Cardiac muscle cell (in vitro differentiated cells and primary cell): Measurements from ENCODE around the gene MMP24. TPM values are rescaled to one million over a fixed set of nuclear protein-coding genes. Genes with fewer than 3 reads are reported as not detected.
"Not testable (repeated sequence)": the region's sequence is repeated elsewhere in the genome, so short reads cannot be mapped to it uniquely, and the experiment has no call there.

Experiments
- DNase-seq, 2 donors: peaks; one replicate each; pipeline versions ENCODE4 v3.0.0 to v3.0.0-alpha.2; 2010 to 2017; ENCODE audit warnings: low read depth in 1 of 2, low spot score in 1 of 2
- H3K27ac ChIP-seq: fragments of 200-600 bp; sonication (generic); 2 replicates; pipeline ENCODE4 v1.5.1; 2016
- H3K27me3 ChIP-seq: fragments of 200-600 bp; sonication (generic); 2 replicates; pipeline ENCODE4 v1.6.0; 2016; ENCODE audit warnings: control low read depth
- H3K36me3 ChIP-seq: fragments of 200-600 bp; sonication (generic); 2 replicates; pipeline ENCODE4 v1.5.1; 2016; ENCODE audit warnings: control low read depth
- H3K4me1 ChIP-seq: fragments of 200-600 bp; sonication (generic); 2 replicates; pipeline ENCODE4 v1.8.1; 2017; ENCODE audit warnings: low read depth, mild to moderate bottlenecking, mixed run types
- H3K4me3 ChIP-seq: fragments of 200-600 bp; sonication (generic); 2 replicates; pipeline ENCODE4 v1.5.1; 2016; ENCODE audit warnings: mild to moderate bottlenecking
- H3K9me3 ChIP-seq: fragments of 200-600 bp; sonication (generic); 2 replicates; pipeline ENCODE4 v1.5.1; 2017; ENCODE audit warnings: low read depth, mild to moderate bottlenecking, control low read depth
- polyA plus RNA-seq: library from polyadenylated mRNA; unstranded; fragments of >200 nt; fragmentation: Nextera tagmentation; extraction: Ambion mirVana; gene quantifications from 2 replicates; pipeline ENCODE4 v1.2.1, GENCODE V29; 2016
- total RNA-seq: library from RNA; depleted of rRNA; stranded (reverse); fragments of >200 nt; gene quantifications from 2 replicates; pipeline ENCODE4 v1.2.3, GENCODE V29; 2016
- TF ChIP-seq, protein P1 (sequence below): IDR thresholded peaks from 2 replicates; pipeline ENCODE4 v1.5.1; 2012; ENCODE audit warnings: low read depth, mild to moderate bottlenecking, low read length

The MMP24 gene
- total and polyA plus RNA-seq, 2 experiments from 2014 or later = 5.9 to 8.9 TPM

DNA sequence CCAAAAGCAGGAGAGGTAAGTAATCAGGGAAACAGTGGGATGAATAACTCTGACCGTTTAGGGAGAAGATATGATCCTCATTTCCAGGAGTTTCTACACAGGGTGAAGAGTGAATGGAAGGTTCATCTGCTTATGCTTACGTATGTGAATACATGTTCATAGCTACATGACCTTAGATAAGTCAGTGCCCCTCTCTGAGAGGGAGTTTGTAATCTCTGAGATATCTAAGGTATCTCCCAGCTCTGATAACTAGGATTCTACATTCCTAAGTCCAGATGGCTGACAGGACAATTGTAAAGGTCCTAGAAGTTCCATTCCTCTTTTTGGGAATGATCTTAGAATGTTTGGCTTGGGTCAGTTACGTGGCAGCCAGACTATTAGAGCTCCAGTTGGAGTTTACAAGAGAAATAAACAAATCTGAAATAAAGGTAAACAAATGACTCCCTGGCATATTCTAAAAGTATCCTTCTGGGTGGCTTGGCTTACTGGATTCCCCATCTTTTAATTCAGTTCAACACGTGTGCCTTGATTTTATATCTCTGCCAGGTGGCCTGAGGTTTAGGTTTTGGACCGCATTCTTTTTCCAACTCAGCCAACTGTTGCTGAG, 38.8 kb upstream of the MMP24 start:
- no peak for DNase-seq
- H3K36me3 ChIP-seq = no peaks in the 10 kb centered on the region
- peak overlapping the region; percentile 29 for H3K27ac ChIP-seq
- H3K9me3 ChIP-seq = no peaks in the 10 kb centered on the region
- H3K27me3 ChIP-seq = no peaks in the 10 kb centered on the region
- TF ChIP-seq, protein P1, sequence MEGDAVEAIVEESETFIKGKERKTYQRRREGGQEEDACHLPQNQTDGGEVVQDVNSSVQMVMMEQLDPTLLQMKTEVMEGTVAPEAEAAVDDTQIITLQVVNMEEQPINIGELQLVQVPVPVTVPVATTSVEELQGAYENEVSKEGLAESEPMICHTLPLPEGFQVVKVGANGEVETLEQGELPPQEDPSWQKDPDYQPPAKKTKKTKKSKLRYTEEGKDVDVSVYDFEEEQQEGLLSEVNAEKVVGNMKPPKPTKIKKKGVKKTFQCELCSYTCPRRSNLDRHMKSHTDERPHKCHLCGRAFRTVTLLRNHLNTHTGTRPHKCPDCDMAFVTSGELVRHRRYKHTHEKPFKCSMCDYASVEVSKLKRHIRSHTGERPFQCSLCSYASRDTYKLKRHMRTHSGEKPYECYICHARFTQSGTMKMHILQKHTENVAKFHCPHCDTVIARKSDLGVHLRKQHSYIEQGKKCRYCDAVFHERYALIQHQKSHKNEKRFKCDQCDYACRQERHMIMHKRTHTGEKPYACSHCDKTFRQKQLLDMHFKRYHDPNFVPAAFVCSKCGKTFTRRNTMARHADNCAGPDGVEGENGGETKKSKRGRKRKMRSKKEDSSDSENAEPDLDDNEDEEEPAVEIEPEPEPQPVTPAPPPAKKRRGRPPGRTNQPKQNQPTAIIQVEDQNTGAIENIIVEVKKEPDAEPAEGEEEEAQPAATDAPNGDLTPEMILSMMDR = no peak
- H3K4me1 ChIP-seq = peaks cover 24% of the 10 kb centered on the region
- no peak overlapping the region for H3K4me3 ChIP-seq

GRCh38 chr20:35189223-35189622, 37.3 kb upstream of the MMP24 start:
- peaks cover 40% of the 10 kb centered on the region for H3K4me1 ChIP-seq
- not testable (repeated sequence) for DNase-seq, H3K4me3 ChIP-seq, H3K36me3 ChIP-seq, H3K9me3 ChIP-seq, H3K27ac ChIP-seq, H3K27me3 ChIP-seq

- TF ChIP-seq, protein P1 = no peak
- Histone ChIP-seq H3K9me3 (no peaks in the 10 kb centered on the region), H3K27me3 (no peaks in the 10 kb centered on the region), H3K4me1 (peaks cover 43% of the 10 kb centered on the region), H3K36me3 (no peaks in the 10 kb centered on the region), H3K4me3 (no peak overlapping the region), H3K27ac (peak overlapping the region; percentile 94)
- DNase-seq = no peak
Observed at GRCh38 chr20:35190556-35190955, 35.9 kb upstream of the MMP24 start.

GRCh38 chr20:35191419-35192117, 34.9 kb upstream of the MMP24 start:
- TF ChIP-seq, protein P1 = no peak
- H3K4me3 ChIP-seq = no peak overlapping the region

DNA sequence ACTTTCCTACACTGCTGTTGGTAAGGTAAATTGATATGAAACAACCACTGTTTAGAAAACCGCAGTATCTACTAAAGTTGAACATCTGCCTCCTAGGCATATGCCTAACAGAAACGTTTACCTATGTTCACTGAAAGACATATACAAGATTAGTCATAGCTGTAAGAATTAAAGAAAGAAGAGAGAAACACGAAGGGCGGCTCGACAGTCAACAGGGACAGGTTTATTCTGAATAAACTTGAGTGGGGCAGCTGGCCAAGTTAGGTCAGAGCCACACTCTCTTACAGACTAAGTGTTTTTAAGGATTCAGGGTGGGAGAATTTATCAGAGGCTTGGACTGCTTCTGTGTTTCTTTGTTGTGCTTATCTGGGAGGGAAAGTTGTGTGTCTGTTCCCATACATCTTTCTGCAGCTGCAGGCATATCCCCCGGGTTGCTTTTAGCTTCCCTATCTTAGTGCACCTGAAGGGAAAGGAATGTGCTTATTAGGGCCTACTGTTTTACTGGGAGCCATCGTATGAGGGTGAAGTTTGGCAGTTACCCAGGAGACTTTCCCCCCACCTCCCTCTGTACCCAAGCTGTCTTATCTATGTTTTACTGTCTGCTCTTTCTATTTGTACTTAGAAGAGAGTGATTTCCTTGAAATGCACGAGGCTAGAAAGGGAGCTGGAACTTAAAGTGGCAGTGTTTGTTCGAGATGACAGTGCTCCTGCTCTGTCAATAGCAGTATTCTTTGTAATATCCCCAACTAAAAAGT, 34.2 kb upstream of the MMP24 start:
- Histone ChIP-seq H3K4me3 (no peak overlapping the region), H3K4me1 (peaks cover 43% of the 10 kb centered on the region), H3K36me3 (no peaks in the 10 kb centered on the region), H3K27me3 (no peaks in the 10 kb centered on the region), H3K27ac (peak overlapping the region; percentile 94), H3K9me3 (no peaks in the 10 kb centered on the region)
- TF ChIP-seq, protein P1 = no peak
- peak; percentile 21 to 51 for DNase-seq

More at GRCh38 chr20:35191419-35192117, 34.9 kb upstream of the MMP24 start:
- H3K27me3 ChIP-seq = no peaks in the 10 kb centered on the region
- H3K36me3 ChIP-seq = no peaks in the 10 kb centered on the region
- peaks cover 43% of the 10 kb centered on the region for H3K4me1 ChIP-seq
- peak overlapping the region; percentile 94 for H3K27ac ChIP-seq
- H3K9me3 ChIP-seq = no peaks in the 10 kb centered on the region
- peak in 1 of 2 donors; percentile 50 for DNase-seq

DNA sequence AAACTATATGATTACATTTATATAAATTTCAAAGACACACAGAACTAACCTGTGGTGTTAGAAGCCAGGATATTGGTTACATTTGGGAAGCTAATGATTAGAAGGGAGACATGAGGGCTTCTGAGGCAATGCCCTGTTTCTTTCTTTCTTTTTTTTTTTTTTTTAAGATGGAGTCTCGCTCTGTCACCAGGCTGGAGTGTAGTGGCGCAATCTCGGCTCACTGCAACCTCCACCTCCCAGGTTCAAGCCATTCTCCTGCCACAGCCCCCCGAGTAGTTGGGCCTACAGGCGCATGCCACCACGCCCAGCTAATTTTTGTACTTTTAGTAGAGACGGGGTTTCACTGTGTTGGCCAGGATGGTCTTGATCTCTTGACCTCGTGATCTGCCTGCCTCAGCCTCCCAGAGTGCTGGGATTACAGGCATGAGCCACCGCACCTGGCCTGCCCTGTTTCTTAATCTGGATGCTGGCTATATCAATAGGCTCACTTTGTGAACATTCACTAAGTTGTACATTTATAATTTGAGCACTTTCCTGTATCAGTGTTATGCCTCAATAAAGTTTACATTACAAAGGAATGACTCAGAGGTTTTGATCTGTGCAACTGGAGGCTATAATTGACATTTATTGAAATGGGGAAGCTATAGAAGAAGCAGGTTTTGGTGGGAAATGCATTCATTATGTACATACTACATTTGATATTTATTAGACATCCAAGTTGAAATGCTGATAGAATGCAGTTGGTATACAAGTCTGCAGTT, 33.3 kb upstream of the MMP24 start:
- peaks cover 43% of the 10 kb centered on the region for H3K4me1 ChIP-seq
- H3K36me3 ChIP-seq, DNase-seq, H3K9me3 ChIP-seq, H3K27me3 ChIP-seq, H3K4me3 ChIP-seq: not testable (repeated sequence)
- peak overlapping the region; percentile 94 for H3K27ac ChIP-seq
